Measurements from ENCODE around the gene PLIN4. TPM values are rescaled to one million over a fixed set of nuclear protein-coding genes. Genes with fewer than 3 reads are reported as not detected.

The PLIN4 gene
- total and polyA plus RNA-seq, 12 donors = 0.09 to 25.4 (median 2.5) TPM

- Histone ChIP-seq H3K27me3 (no peaks in the 10 kb centered on the region), H3K4me3 (no peak overlapping the region), H3K4me1 (replicated peaks in 1 of 2) (no peaks in the 10 kb centered on the region), H3K9me3 (replicated peaks in 1 of 3) (no peaks in the 10 kb centered on the region), H3K36me3 (replicated peaks in 1 of 2) (peaks cover 0 to 76% of the 10 kb centered on the region in 2 donors), H3K27ac (no peak overlapping the region)
- DNase-seq = no peak
- WGBS, 4 donors = 93 to 100% (median 96%) methylated on average over 2 to 15 of the region's 15 CpGs
- no peak for TF ChIP-seq POLR2A (IDR thresholded peaks at IDR 0.05)
- no peak for TF ChIP-seq CTCF (IDR thresholded peaks at IDR 0.05)
- intact Hi-C loops (cut with DNase I) = no loop called here
Measured at GRCh38 chr19:4499855-4500254, 18.4 kb downstream of the PLIN4 start.

GRCh38 chr19:4499318-4499717 is 19.0 kb downstream of the PLIN4 start:
- Histone ChIP-seq H3K4me3 (no peak overlapping the region), H3K36me3 (replicated peaks in 1 of 2) (peaks cover 0 to 81% of the 10 kb centered on the region in 2 donors), H3K4me1 (replicated peaks in 1 of 2) (no peaks in the 10 kb centered on the region), H3K27ac (no peak overlapping the region), H3K27me3 (no peaks in the 10 kb centered on the region), H3K9me3 (replicated peaks in 1 of 3) (no peaks in the 10 kb centered on the region)
- TF ChIP-seq POLR2A (IDR thresholded peaks at IDR 0.05) (no peak), CTCF (IDR thresholded peaks at IDR 0.05) (no peak)
- intact Hi-C loops (cut with DNase I) = no loop called here
- no peak for DNase-seq
- WGBS, 4 donors = 96 to 98% (median 97%) methylated on average over 20 to 23 of the region's 23 CpGs

DNA sequence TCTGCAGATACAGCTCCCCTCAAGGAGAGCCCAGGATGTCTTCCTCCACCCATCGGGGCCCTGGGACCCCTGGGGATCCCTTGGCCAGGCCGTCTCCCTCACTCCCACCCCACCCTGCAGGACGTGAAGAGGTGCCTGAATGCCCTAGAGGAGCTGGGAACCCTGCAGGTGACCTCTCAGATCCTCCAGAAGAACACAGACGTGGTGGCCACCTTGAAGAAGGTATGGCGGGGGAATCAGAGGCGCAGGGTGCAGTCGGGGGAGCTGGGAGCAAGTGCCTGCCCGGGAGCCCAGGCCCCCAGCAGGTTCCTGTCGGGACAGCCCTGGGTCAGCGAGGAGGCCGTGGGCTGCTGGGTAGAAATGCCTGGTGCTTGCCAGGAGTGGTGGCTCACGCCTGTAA is 19.6 kb downstream of the PLIN4 start:
- intact Hi-C loops (cut with DNase I) = no loop called here
- WGBS, 4 donors = 90 to 97% (median 94%) methylated on average over 9 to 12 of the region's 12 CpGs
- Histone ChIP-seq H3K27me3 (no peaks in the 10 kb centered on the region), H3K27ac (no peak overlapping the region), H3K4me3 (no peak overlapping the region), H3K36me3 (replicated peaks in 1 of 2) (peaks cover 0 to 87% of the 10 kb centered on the region in 2 donors), H3K4me1 (replicated peaks in 1 of 2) (no peaks in the 10 kb centered on the region), H3K9me3 (replicated peaks in 1 of 3) (no peaks in the 10 kb centered on the region)
- no peak for DNase-seq
- TF ChIP-seq CTCF (IDR thresholded peaks at IDR 0.05) = no peak
- no peak for TF ChIP-seq POLR2A (IDR thresholded peaks at IDR 0.05)

DNA sequence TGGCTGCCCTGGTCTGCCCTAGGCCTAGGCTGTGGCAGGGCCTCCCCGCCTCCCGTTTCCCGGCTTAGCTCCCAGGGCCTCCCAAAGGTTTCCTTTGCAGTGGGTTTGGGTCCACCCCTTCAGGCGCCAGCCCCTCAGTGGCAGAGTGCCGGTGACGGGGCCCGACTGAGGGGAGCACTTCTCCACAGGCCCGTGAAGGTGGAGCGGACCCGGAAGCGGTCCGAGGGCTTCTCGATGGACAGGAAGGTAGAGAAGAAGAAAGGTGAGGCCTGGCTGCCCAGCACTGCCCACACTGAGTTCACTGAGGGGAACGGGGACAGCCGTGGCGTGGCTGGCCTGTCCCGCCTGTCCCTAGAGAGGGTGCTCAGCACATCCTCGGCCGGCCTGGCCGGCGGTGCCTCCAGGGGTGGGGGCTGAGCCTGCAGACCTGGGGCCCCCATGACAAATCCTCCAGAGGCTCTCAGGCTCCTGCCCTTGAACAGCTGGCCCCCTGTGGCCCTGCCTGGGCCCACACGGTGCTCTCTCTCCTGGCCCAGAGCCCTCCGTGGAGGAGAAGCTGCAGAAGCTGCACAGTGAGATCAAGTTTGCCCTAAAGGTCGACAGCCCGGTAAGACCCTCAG is 20.4 kb downstream of the PLIN4 start:
- TF ChIP-seq POLR2A (IDR thresholded peaks at IDR 0.05) (no peak), CTCF (IDR thresholded peaks at IDR 0.05) (no peak)
- H3K4me1 ChIP-seq (replicated peaks in 1 of 2) = no peaks in the 10 kb centered on the region
- DNase-seq = no peak
- H3K9me3 ChIP-seq (replicated peaks in 1 of 3) = no peaks in the 10 kb centered on the region
- intact Hi-C loops (cut with DNase I) = no loop called here
- no peak overlapping the region for H3K4me3 ChIP-seq
- WGBS, 4 donors = 91 to 94% (median 92%) methylated on average over 15 to 25 of the region's 25 CpGs
- peaks cover 0 to 89% of the 10 kb centered on the region in 2 donors for H3K36me3 ChIP-seq (replicated peaks in 1 of 2)
- H3K27me3 ChIP-seq = no peaks in the 10 kb centered on the region
- H3K27ac ChIP-seq = no peak overlapping the region
